Thoracic aorta (tissue), 2 donors: ENCODE measurements around the gene PTBP1. TPM values are rescaled to one million over a fixed set of nuclear protein-coding genes. Genes with fewer than 3 reads are reported as not detected.
"Not testable (repeated sequence)": the region's sequence is repeated elsewhere in the genome, so short reads cannot be mapped to it uniquely, and the experiment has no call there.

Experiments used
- ATAC-seq: fragments of 150-250 bp; one replicate; pipeline ENCODE4 v1.8.0; 2017; ENCODE audit warnings: low read depth; ENCODE audit not compliant: insufficient number of reproducible peaks, low FRiP score
- DNase-seq: peaks from one replicate; pipeline ENCODE4 v3.0.0-alpha.2; 2020; ENCODE audit warnings: low spot score
- H3K27ac ChIP-seq, 2 donors: fragments of 200-600 bp; sonication (generic); 1 replicate in 1 of 2; 2 replicates in 1 of 2; pipeline ENCODE4 v1.5.1; 2016; ENCODE audit warnings: mild to moderate bottlenecking in 2 of 2, moderate library complexity in 2 of 2
- H3K27me3 ChIP-seq: fragments of 200-600 bp; sonication (generic); replicated peaks from 2 replicates; pipeline ENCODE4 v1.6.0; 2016; ENCODE audit warnings: mild to moderate bottlenecking; ENCODE audit not compliant: insufficient read depth
- H3K36me3 ChIP-seq: fragments of 200-600 bp; sonication (generic); one replicate; pipeline ENCODE4 v1.5.1; 2016
- H3K4me1 ChIP-seq, 2 donors: fragments of 200-600 bp; sonication (generic); 1 replicate in 1 of 2; 2 replicates in 1 of 2; pipeline versions ENCODE4 v1.5.1 to v1.6.0; 2016; ENCODE audit warnings: low read depth in 2 of 2, mild to moderate bottlenecking in 1 of 2; ENCODE audit not compliant: control insufficient read depth in 1 of 2
- H3K4me3 ChIP-seq: fragments of 200-600 bp; sonication (generic); 2 replicates; pipeline ENCODE4 v1.5.1; 2016; ENCODE audit warnings: mild to moderate bottlenecking
- H3K9me3 ChIP-seq: fragments of 200-600 bp; sonication (generic); 2 replicates; pipeline ENCODE4 v1.5.1; 2016
- total RNA-seq, 2 donors: library from RNA; depleted of rRNA; stranded (reverse); fragments of >200 nt; gene quantifications; one replicate each; pipeline versions ENCODE4 v1.1.0 to v1.2.3, GENCODE V29; 2016
- TF ChIP-seq, protein P1 (sequence below): fragments of 200-600 bp; sonication (generic); IDR thresholded peaks from one replicate; pipeline ENCODE4 v1.5.1; 2019; ENCODE audit warnings: antibody characterized with exemption

PTBP1 gene
- total RNA-seq, 2 donors from 2014 or later, result 149 to 163 TPM

DNA sequence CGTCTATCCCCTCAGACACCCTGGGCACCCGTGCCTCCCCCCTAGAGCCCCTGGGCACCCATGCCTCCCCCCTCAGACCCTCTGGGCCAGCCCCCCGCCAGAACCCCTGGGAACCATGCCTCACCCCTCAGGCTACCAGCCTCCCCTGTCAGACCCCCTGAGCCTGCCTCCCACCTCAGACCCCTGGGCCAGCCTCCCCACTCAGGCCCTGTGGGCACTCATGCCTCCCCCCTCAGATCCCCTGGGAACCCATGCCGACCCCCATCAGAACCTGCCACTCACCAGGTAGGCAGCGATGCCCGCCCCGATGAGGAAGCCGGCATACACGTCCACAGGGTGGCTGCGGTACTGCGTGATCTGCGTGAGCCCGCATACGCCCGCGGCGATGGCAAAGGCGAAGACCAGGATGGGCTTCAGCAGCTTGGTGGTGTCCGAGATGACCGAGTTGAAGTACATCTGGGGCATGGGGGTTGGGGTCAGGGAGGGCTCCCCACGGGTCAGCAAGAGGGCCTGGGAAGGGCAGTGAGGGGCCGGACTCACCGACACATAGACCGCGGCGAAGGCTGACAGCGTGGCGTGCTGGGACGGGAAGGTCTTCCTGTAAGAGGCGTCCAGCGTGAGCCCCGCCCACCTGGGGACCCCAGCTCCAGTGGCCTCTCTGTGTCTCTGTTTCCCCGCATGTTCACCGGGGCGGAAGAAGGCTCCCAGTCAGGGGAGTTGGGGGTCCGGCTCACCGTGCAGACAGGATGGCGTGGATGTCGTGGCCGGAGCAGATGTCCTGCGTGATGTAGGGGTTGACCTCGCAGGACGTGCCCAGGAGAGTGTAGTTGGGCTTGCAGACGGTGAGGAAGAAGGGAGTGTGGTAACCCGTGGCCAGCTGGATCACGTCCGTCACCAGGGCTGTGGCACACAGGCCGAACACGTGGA is 17.2 kb downstream of the PTBP1 start:
- no peaks in the 10 kb centered on the region for H3K4me1 ChIP-seq
- no peak overlapping the region for H3K4me3 ChIP-seq
- H3K9me3 ChIP-seq, result no peaks in the 10 kb centered on the region
- H3K36me3 ChIP-seq, result peaks cover 28% of the 10 kb centered on the region
- TF ChIP-seq, protein P1, sequence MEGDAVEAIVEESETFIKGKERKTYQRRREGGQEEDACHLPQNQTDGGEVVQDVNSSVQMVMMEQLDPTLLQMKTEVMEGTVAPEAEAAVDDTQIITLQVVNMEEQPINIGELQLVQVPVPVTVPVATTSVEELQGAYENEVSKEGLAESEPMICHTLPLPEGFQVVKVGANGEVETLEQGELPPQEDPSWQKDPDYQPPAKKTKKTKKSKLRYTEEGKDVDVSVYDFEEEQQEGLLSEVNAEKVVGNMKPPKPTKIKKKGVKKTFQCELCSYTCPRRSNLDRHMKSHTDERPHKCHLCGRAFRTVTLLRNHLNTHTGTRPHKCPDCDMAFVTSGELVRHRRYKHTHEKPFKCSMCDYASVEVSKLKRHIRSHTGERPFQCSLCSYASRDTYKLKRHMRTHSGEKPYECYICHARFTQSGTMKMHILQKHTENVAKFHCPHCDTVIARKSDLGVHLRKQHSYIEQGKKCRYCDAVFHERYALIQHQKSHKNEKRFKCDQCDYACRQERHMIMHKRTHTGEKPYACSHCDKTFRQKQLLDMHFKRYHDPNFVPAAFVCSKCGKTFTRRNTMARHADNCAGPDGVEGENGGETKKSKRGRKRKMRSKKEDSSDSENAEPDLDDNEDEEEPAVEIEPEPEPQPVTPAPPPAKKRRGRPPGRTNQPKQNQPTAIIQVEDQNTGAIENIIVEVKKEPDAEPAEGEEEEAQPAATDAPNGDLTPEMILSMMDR, result no peak
- H3K27me3 ChIP-seq, result no peaks in the 10 kb centered on the region
- no peak overlapping the region for H3K27ac ChIP-seq
- no peak for DNase-seq
- ATAC-seq, result no peak

DNA sequence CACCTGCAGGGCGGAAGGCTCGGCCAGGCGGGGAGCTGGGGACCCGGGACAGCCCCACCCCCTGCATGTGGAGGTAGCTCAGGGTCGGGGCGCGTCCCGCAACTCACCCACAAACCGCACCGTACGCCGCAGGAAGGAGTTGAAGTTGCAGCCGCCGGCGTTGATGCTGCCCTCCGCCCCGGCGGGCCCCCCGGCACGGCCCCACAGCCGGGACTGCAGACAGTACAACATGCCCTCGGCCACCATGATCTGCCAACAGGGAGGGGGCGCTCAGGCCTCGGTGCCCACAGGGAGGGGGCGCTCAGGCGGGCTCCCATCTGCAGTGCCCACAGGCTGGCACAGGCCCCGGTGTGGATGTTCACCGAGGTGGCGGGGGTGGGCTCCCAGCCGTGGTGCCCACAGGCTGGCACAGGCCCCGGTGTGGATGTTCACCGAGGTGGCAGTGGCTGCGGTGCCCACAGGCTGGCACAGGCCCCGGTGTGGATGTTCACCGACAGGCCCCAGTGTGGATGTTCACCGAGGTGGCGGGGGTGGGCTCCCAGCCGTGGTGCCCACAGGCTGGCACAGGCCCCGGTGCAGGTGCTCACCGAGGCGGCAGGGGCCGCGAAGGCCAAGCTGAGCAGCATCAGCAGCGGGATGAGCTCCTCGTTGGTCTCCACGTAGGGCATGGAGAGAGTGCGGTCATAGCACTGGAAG is 18.0 kb downstream of the PTBP1 start:
- H3K4me1 ChIP-seq, result no peaks in the 10 kb centered on the region
- ATAC-seq (no peak), DNase-seq (no peak)
- H3K36me3 ChIP-seq, result peaks cover 20% of the 10 kb centered on the region
- H3K4me3 ChIP-seq, result no peak overlapping the region
- no peaks in the 10 kb centered on the region for H3K9me3 ChIP-seq
- H3K27me3 ChIP-seq, result no peaks in the 10 kb centered on the region
- H3K27ac ChIP-seq, result no peak overlapping the region
- TF ChIP-seq, protein P1, result no peak

DNA sequence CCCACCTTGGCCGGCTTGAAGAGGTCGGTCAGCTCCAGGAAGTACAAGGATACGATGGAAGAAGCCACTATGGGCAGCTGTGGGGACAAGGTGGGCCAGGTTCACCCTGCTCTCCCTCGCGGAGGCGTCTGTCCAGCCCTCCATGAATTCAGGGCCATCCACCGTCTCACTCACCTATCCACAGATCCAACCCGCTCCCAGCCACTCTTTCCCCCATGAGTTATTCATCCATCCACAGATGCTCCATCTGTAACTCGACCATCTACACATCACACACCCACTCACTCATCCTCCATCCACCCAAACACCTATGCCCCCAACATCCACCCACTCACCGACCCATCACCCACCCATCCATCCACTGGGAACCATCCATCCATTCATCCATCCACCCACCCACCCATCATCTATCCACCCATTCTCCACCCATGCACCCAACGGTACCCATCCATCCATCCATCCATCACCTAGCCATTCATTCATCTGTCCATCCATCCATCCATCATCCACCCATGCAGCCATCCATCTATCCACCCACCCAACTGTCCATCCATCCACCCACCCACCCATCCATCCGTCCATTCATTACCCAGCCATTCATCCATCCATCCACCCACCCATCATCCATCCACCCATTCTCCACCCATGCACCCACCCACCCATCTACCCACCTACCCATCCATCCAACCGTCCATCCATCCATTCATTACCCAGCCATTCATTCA is 18.7 kb downstream of the PTBP1 start:
- Histone ChIP-seq H3K4me3 (no peak overlapping the region), H3K4me1 (no peaks in the 10 kb centered on the region), H3K9me3 (no peaks in the 10 kb centered on the region), H3K27ac (no peak overlapping the region), H3K36me3 (peaks cover 13% of the 10 kb centered on the region), H3K27me3 (no peaks in the 10 kb centered on the region)
- TF ChIP-seq, protein P1, result no peak
- ATAC-seq (no peak), DNase-seq (no peak)

DNA sequence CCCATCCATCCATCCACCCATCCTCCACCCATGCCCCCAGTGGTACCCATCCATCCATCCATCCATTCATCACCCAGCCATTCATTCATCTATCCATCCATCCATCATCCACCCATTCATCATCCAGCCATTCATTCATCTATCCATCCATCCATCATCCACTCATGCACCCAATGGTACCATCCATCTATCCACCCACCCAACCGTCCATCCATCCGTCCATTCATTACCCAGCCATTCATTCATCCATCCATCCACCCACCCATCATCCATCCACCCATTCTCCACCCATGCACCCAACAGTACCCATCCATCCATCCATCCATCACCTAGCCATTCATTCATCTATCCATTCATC is 19.2 kb downstream of the PTBP1 start:
- Histone ChIP-seq H3K27ac (no peak overlapping the region), H3K9me3 (no peaks in the 10 kb centered on the region), H3K36me3 (peaks cover 8% of the 10 kb centered on the region), H3K4me1 (peaks cover 2 to 3% of the 10 kb centered on the region in 2 donors), H3K4me3 (no peak overlapping the region), H3K27me3 (peaks cover 3% of the 10 kb centered on the region)
- ATAC-seq (no peak), DNase-seq (no peak)
- TF ChIP-seq, protein P1, result no peak

DNA sequence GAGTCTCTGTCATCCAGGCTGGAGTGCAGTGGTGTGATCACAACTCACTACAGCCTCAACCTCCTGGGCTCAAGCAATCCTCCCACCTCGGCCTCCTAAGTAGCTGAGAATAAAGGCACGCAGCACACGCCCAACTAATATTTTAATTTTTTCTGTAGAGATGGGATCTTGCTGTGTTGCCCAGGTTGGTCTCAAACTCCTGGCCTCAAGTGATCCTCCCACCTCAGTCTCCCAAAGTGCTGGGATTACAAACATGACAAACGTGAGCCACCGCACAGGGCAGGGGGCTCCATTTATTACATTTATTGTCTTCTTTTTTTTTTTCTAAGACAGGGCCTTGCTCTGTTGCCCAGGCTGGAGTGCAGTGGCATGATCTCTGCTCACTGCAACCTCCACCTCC is 23.0 kb downstream of the PTBP1 start:
- not testable (repeated sequence) for H3K9me3 ChIP-seq, H3K4me3 ChIP-seq, H3K4me1 ChIP-seq, DNase-seq, H3K36me3 ChIP-seq, H3K27ac ChIP-seq, ATAC-seq
- H3K27me3 ChIP-seq, result peaks cover 12% of the 10 kb centered on the region
